ENCODE results near the gene ATP6V0D1.

The ATP6V0D1 gene

GRCh38 chr16:67442581-67443255 lies 38.2 kb downstream of the ATP6V0D1 start:
- peak overlapping the region; percentile 82 for H3K27ac ChIP-seq
- no peak for TF ChIP-seq ZFX (IDR thresholded peaks at IDR 0.05)
- no peak for TF ChIP-seq CTCF (conservative IDR thresholded peaks at IDR 0.05)

GRCh38 chr16:67441907-67442306 lies 39.0 kb downstream of the ATP6V0D1 start:
- TF ChIP-seq CTCF (conservative IDR thresholded peaks at IDR 0.05) (no peak), ZFX (IDR thresholded peaks at IDR 0.05) (peak; percentile 42; the same call in 1 of the 2 replicates)
- H3K27ac ChIP-seq: peak overlapping the region; percentile 82

DNA sequence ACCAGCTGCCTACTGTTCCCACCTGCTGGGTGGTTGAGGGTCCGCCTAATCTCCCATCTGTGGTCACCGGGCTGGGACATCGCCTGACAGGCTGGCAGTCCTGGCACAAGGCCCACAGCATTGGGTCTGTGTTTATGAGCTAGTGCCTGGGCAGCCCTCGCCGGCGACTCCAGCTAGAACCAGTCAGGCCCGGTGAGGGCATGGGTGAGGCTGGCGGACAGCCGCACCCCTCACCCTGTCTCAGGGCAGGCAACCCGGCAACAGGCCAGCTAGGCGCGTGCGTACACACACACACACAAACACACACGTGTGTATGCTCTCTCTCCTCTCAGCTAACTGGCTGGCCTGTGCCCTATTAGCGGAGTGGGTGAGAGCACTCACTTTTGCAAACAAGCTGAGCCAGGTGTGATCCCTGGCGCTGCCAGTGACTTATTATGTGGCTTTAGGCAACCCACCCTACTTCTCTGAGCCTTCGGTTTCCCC lies 39.6 kb downstream of the ATP6V0D1 start:
- peak overlapping the region; percentile 82 for H3K27ac ChIP-seq
- TF ChIP-seq ZFX (IDR thresholded peaks at IDR 0.05): no peak
- no peak for TF ChIP-seq CTCF (conservative IDR thresholded peaks at IDR 0.05)

DNA sequence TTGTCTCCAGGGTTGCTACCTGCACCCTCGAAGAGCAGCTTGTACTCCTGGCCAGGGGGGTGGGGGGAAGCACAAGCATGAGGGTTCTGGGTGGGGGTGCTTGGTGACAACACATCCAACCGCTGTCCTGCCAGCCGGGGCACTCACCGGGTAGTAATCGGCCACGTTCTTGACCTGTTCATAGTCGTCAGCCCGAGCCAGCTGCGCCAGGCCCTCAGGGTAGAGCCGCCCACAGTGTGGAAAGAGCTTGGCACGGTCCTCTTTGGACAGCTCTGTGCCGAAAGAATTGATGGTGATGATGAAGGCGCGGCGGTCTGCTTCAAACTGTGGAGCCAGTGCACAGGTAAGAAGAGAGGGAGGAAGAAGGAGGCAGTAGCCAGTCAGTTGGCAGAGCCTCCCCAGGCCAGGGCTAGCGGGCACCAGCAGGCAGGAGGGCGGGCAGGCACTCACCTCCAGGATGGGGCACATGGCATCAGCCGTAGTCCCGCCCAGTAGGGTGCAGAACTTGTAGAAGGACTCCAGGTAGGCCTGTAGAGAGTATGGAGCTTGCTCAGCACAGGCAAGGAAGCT lies 42.0 kb downstream of the ATP6V0D1 start:
- no peak for TF ChIP-seq CTCF (conservative IDR thresholded peaks at IDR 0.05)
- no peak for TF ChIP-seq ZFX (IDR thresholded peaks at IDR 0.05)
- no peak overlapping the region for H3K27ac ChIP-seq

GRCh38 chr16:67438098-67438791 lies 42.7 kb downstream of the ATP6V0D1 start:
- no peak for TF ChIP-seq ZFX (IDR thresholded peaks at IDR 0.05)
- TF ChIP-seq CTCF (conservative IDR thresholded peaks at IDR 0.05): no peak
- no peak overlapping the region for H3K27ac ChIP-seq

DNA sequence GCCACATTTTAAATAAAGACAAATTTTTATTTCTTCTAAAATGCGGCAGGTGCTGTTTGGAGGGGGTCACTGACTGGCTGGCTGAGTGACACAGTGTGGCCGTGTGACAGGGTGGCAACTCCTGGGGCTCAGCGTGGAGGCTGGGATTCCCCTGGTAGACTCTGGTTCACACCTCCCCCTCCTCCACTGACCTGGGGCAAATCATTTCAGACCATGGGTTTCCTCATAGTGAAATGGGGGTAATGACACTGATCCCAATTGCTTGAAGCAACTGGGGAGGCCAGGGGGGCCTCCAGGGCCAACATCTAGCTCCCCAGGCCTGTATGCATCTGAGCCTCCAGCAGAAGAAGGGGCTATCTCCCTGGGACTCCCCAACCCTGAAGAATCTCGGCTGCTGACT lies 43.4 kb downstream of the ATP6V0D1 start:
- TF ChIP-seq ZFX (IDR thresholded peaks at IDR 0.05) (no peak), CTCF (conservative IDR thresholded peaks at IDR 0.05) (no peak)
- no peak overlapping the region for H3K27ac ChIP-seq

GRCh38 chr16:67436640-67437193 lies 44.2 kb downstream of the ATP6V0D1 start:
- H3K27ac ChIP-seq: no peak overlapping the region
- TF ChIP-seq ZFX (IDR thresholded peaks at IDR 0.05) (no peak), CTCF (conservative IDR thresholded peaks at IDR 0.05) (no peak)
